Astrocyte (in vitro differentiated cells and primary cell): ENCODE measurements around the gene SLC2A8. TPM values are rescaled to one million over a fixed set of nuclear protein-coding genes. Genes with fewer than 3 reads are reported as not detected.

Source experiments
- DNase-seq: peaks from one replicate; pipeline ENCODE4 v3.0.0-alpha.2; 2010; ENCODE audit warnings: low read depth
- FAIRE-seq: peaks from 2 replicates; lab custom pipeline; 2011; peaks lifted over from hg19 to GRCh38; lab: Jason Lieb, UNC
- H2AFZ ChIP-seq: 2 replicates; pipeline ENCODE4 v1.6.0; 2012; ENCODE audit warnings: low read depth, low read length, inconsistent platforms
- H3K27ac ChIP-seq: 2 replicates; pipeline ENCODE4 v1.5.1; 2011; ENCODE audit warnings: low read depth, low read length, inconsistent platforms
- H3K27me3 ChIP-seq: 2 replicates; pipeline ENCODE4 v1.6.0; 2011; ENCODE audit warnings: low read length, inconsistent platforms; ENCODE audit not compliant: insufficient read depth
- H3K36me3 ChIP-seq: 2 replicates; pipeline ENCODE4 v1.5.1; 2011; ENCODE audit warnings: low read length, inconsistent platforms; ENCODE audit not compliant: insufficient read depth
- H3K4me1 ChIP-seq: 2 replicates; pipeline ENCODE4 v1.5.1; 2011; ENCODE audit warnings: low read length, inconsistent platforms; ENCODE audit not compliant: insufficient read depth
- H3K4me2 ChIP-seq: 2 replicates; pipeline ENCODE4 v1.6.0; 2012; ENCODE audit warnings: low read length, inconsistent platforms
- H3K4me3 ChIP-seq: 2 replicates; pipeline ENCODE4 v1.5.1; 2011; ENCODE audit warnings: low read depth, mild to moderate bottlenecking, low read length, inconsistent platforms; ENCODE audit not compliant: insufficient read depth
- H3K79me2 ChIP-seq: 2 replicates; pipeline ENCODE4 v1.6.0; 2012; ENCODE audit warnings: mild to moderate bottlenecking, low read length, inconsistent platforms; ENCODE audit not compliant: insufficient read depth
- H3K9ac ChIP-seq: 2 replicates; pipeline ENCODE4 v1.6.0; 2012; ENCODE audit warnings: mild to moderate bottlenecking, low read length, inconsistent platforms
- H3K9me3 ChIP-seq: 2 replicates; pipeline ENCODE4 v1.5.1; 2012; ENCODE audit warnings: low read depth, mild to moderate bottlenecking, low read length, inconsistent platforms; ENCODE audit not compliant: insufficient read depth
- H4K20me1 ChIP-seq: 2 replicates; pipeline ENCODE4 v1.6.0; 2012; ENCODE audit warnings: low read length, inconsistent platforms; ENCODE audit not compliant: insufficient read depth
- H3K27ac Mint-ChIP-seq: one replicate; pipeline ENCODE4 v1.8.0; 2021; ENCODE audit warnings: mild to moderate bottlenecking, mixed read lengths; ENCODE audit not compliant: unreplicated experiment
- H3K27me3 Mint-ChIP-seq: one replicate; pipeline ENCODE4 v1.8.0; 2021; ENCODE audit warnings: low read depth, mixed read lengths; ENCODE audit not compliant: unreplicated experiment
- H3K36me3 Mint-ChIP-seq: one replicate; pipeline ENCODE4 v1.8.0; 2021; ENCODE audit warnings: low read depth, mixed read lengths; ENCODE audit not compliant: unreplicated experiment
- H3K4me1 Mint-ChIP-seq: one replicate; pipeline ENCODE4 v1.8.0; 2021; ENCODE audit warnings: low read depth, mixed read lengths; ENCODE audit not compliant: unreplicated experiment
- H3K4me3 Mint-ChIP-seq: one replicate; pipeline ENCODE4 v1.8.0; 2021; ENCODE audit warnings: mild to moderate bottlenecking, moderate library complexity, mixed read lengths; ENCODE audit not compliant: unreplicated experiment
- H3K9me3 Mint-ChIP-seq: one replicate; pipeline ENCODE4 v1.8.0; 2021; ENCODE audit warnings: mild to moderate bottlenecking, mixed read lengths; ENCODE audit not compliant: unreplicated experiment
- CTCF ChIP-seq: IDR thresholded peaks from 2 replicates; pipeline ENCODE4 v1.5.1; 2011; ENCODE audit warnings: low read depth, mild to moderate bottlenecking, inconsistent platforms, low read length, moderate library complexity; ENCODE audit not compliant: insufficient read depth
- EZH2 ChIP-seq: IDR thresholded peaks from 2 replicates; pipeline ENCODE4 v1.6.1; 2012; ENCODE audit warnings: mild to moderate bottlenecking, low read length, inconsistent platforms; ENCODE audit not compliant: insufficient read depth
- total RNA-seq: library from RNA; stranded (reverse); gene quantifications from 2 replicates; pipeline ENCODE4 v1.2.1, GENCODE V29; 2021

The SLC2A8 gene
- total RNA-seq, 1 donor from 2014 or later: 18.8 TPM

- peaks cover 42% of the 10 kb centered on the region for H3K79me2 ChIP-seq
- H3K4me3 ChIP-seq: peak within 1 kb of the TSS; percentile 78
- Mint-ChIP-seq H3K9me3 (peaks cover 9% of the 10 kb centered on the region), H3K27me3 (no peaks in the 10 kb centered on the region), H3K36me3 (peaks cover 55% of the 10 kb centered on the region), H3K4me3 (peak within 1 kb of the TSS; percentile 99), H3K4me1 (peaks cover 21% of the 10 kb centered on the region), H3K27ac (peak within 1 kb of the TSS; percentile 98)
- peaks cover 4% of the 10 kb centered on the region for H3K9me3 ChIP-seq
- DNase-seq (peak; percentile 81), FAIRE-seq (no peak)
- TF ChIP-seq EZH2 (no peak), CTCF (no peak)
- H3K9ac ChIP-seq: peak within 1 kb of the TSS; percentile 96
- H3K4me1 ChIP-seq: peaks cover 27% of the 10 kb centered on the region
- H3K27ac ChIP-seq: peak within 1 kb of the TSS; percentile 72
- H3K27me3 ChIP-seq: no peaks in the 10 kb centered on the region
- H4K20me1 ChIP-seq: peaks cover 50% of the 10 kb centered on the region
- peak within 1 kb of the TSS; percentile 92 for H3K4me2 ChIP-seq
- peak within 1 kb of the TSS; percentile 89 for H2AFZ ChIP-seq
- peaks cover 44% of the 10 kb centered on the region for H3K36me3 ChIP-seq
These were observed 54.0 kb downstream of the SLC2A8 start, which contains the start of the genes LRSAM1 and RPL12 for GRCh38 chr9:127450830-127451607. TSS of gene LRSAM1 (plus strand) at chr9:127451510. CDS start at chr9:127454528, 3,018 bp downstream. TSS of gene RPL12 (minus strand) at chr9:127451406. CDS start at chr9:127451317, 89 bp downstream.

GRCh38 chr9:127451608-127451857 is 54.6 kb downstream of the SLC2A8 start:
- Mint-ChIP-seq H3K4me1 (peaks cover 21% of the 10 kb centered on the region), H3K27ac (peak overlapping the region; percentile 98), H3K36me3 (peaks cover 50% of the 10 kb centered on the region), H3K9me3 (peaks cover 6% of the 10 kb centered on the region), H3K4me3 (peak overlapping the region; percentile 99), H3K27me3 (no peaks in the 10 kb centered on the region)
- H3K4me1 ChIP-seq: peaks cover 27% of the 10 kb centered on the region
- peak overlapping the region; percentile 89 for H2AFZ ChIP-seq
- H3K27me3 ChIP-seq: no peaks in the 10 kb centered on the region
- H3K4me2 ChIP-seq: peak overlapping the region; percentile 92
- no peaks in the 10 kb centered on the region for H3K9me3 ChIP-seq
- TF ChIP-seq CTCF: no peak
- TF ChIP-seq EZH2: no peak
- no peak for FAIRE-seq
- H3K9ac ChIP-seq: peak overlapping the region; percentile 96
- no peak for DNase-seq
- peak overlapping the region; percentile 78 for H3K4me3 ChIP-seq
- H3K79me2 ChIP-seq: peaks cover 42% of the 10 kb centered on the region
- peak overlapping the region; percentile 72 for H3K27ac ChIP-seq
- H3K36me3 ChIP-seq: peaks cover 39% of the 10 kb centered on the region
- H4K20me1 ChIP-seq: peaks cover 45% of the 10 kb centered on the region
